ENCODE results near the gene FAM118A. TPM values are rescaled to one million over a fixed set of nuclear protein-coding genes. Genes with fewer than 3 reads are reported as not detected.

FAM118A gene
- total and polyA plus RNA-seq, 2 experiments from 2014 or later = 11.9 to 20.3 TPM

DNA sequence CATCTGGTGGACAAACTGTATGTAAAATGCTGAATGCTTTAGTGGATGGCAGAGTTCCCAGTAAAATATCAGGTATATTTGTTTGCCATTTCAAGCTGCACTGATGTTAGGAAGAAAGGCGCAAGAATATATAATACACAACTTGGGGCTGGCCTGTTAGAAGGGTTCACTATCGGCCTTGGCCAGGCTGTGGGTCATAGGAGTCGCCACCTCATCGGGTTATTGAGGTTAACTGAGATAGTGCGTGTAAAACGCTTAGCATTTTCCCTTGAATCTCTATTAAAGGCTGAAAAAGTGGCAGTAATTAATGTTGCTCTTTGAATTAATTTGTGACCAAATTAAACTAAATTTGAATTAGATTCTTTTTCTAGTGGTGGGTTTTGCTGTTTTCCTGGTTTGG, 5.1 kb downstream of the FAM118A start (continued):
- TF ChIP-seq, protein P1, sequence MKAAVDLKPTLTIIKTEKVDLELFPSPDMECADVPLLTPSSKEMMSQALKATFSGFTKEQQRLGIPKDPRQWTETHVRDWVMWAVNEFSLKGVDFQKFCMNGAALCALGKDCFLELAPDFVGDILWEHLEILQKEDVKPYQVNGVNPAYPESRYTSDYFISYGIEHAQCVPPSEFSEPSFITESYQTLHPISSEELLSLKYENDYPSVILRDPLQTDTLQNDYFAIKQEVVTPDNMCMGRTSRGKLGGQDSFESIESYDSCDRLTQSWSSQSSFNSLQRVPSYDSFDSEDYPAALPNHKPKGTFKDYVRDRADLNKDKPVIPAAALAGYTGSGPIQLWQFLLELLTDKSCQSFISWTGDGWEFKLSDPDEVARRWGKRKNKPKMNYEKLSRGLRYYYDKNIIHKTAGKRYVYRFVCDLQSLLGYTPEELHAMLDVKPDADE (IDR thresholded peaks at IDR 0.05) = no peak
- no peak for TF ChIP-seq POLR2AphosphoS5 (IDR thresholded peaks at IDR 0.05; ENCODE audit: low read depth)
- no peak for TF ChIP-seq CREB1 (CRISPR knock-in tag; IDR thresholded peaks at IDR 0.05; ENCODE audit: low read depth)
- no peak for TF ChIP-seq NANOG (IDR thresholded peaks at IDR 0.05; ENCODE audit: borderline replicate concordance)
- TF ChIP-seq, protein P2, sequence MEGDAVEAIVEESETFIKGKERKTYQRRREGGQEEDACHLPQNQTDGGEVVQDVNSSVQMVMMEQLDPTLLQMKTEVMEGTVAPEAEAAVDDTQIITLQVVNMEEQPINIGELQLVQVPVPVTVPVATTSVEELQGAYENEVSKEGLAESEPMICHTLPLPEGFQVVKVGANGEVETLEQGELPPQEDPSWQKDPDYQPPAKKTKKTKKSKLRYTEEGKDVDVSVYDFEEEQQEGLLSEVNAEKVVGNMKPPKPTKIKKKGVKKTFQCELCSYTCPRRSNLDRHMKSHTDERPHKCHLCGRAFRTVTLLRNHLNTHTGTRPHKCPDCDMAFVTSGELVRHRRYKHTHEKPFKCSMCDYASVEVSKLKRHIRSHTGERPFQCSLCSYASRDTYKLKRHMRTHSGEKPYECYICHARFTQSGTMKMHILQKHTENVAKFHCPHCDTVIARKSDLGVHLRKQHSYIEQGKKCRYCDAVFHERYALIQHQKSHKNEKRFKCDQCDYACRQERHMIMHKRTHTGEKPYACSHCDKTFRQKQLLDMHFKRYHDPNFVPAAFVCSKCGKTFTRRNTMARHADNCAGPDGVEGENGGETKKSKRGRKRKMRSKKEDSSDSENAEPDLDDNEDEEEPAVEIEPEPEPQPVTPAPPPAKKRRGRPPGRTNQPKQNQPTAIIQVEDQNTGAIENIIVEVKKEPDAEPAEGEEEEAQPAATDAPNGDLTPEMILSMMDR (conservative IDR thresholded peaks at IDR 0.05; ENCODE audit: low read depth in 2 of 2) = no peak

DNA sequence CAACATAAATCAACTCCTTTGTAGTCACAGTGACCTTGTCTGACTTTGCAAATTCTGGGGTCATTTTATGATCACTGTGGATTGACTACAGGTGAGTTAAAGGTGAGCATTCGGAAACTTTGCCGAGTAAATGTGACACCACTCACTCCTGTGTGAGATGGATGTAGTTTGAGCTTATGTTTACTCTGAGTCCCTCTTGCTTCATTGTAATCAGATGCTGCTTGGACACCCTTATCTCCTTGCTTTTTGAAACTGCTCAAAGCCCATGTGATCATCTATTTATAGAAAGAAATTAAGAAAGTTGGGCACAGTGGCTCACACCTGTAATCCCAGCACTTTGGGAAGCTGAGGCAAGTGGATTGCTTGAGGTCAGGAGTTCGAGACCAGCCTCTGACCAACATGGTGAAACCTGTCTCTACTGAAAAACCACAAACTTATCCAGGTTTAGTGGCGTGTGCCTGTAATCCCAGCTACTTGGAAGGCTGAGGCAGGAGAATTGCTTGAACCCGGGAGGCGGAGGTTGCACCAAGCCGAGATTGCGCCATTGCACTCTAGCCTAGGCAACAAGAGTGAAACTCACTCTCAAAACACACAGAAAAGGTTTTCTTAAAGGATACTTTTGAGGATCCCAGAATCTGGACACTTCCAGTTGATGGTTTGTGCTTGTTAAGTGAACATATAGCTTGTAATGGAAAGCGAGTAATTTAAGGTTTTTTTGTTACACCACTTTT, 7.2 kb downstream of the FAM118A start:
- ATAC-seq (no peak), DNase-seq (ENCODE audit: low spot score) (no peak)
- H3K36me3 ChIP-seq (ENCODE audit: insufficient read depth) = no peaks in the 10 kb centered on the region
- H2AFZ ChIP-seq = no peak overlapping the region
- Mint-ChIP-seq H3K4me3 (no peak overlapping the region), H3K27me3 (ENCODE audit: insufficient read depth, low read depth, poor library complexity) (peaks cover 5% of the 10 kb centered on the region), H3K4me1 (peaks cover 31% of the 10 kb centered on the region), H3K36me3 (ENCODE audit: low read depth) (0 out of 3 replicates have a peak, but pooled peaks cover 3% of the 10 kb centered on the region), H3K9me3 (no peaks in the 10 kb centered on the region), H3K27ac (no peak overlapping the region)
- H3K27me3 ChIP-seq (ENCODE audit: insufficient read depth) = no peaks in the 10 kb centered on the region
- peaks cover 26% of the 10 kb centered on the region for H4K20me1 ChIP-seq (replicated peaks; ENCODE audit: insufficient read depth)
- peaks cover 15% of the 10 kb centered on the region; the same call in 1 of the 2 replicates for H3K4me1 ChIP-seq (ENCODE audit: insufficient read depth)
- no peaks in the 10 kb centered on the region for H3K9me2 ChIP-seq (ENCODE audit: insufficient read depth)
- peaks cover 5% of the 10 kb centered on the region; the same call in 1 of the 2 replicates for H3F3A ChIP-seq (replicated peaks; ENCODE audit: low read depth)
- H3K27ac ChIP-seq (ENCODE audit: low read depth) = peak overlapping the region; percentile 26; the same call in 1 of the 2 replicates
- peaks cover 96% of the 10 kb centered on the region for H3K79me2 ChIP-seq (replicated peaks; ENCODE audit: insufficient read depth)
- H3K4me2 ChIP-seq = no peak overlapping the region
- H3K4me3 ChIP-seq = no peak overlapping the region
- no peak for TF ChIP-seq EZH2 (IDR thresholded peaks at IDR 0.05; ENCODE audit: low read depth, unreplicated experiment)
- TF ChIP-seq CREB1 (CRISPR knock-in tag; IDR thresholded peaks at IDR 0.05; ENCODE audit: low read depth) = no peak
- TF ChIP-seq, protein P2 (conservative IDR thresholded peaks at IDR 0.05; ENCODE audit: low read depth in 2 of 2) = no peak
- no peak for TF ChIP-seq JUNB (IDR thresholded peaks at IDR 0.05; ENCODE audit: unreplicated experiment)
- TF ChIP-seq, protein P1 (IDR thresholded peaks at IDR 0.05) = no peak
- TF ChIP-seq EZH2phosphoT487 (IDR thresholded peaks at IDR 0.05; ENCODE audit: unreplicated experiment) = no peak
- TF ChIP-seq POLR2AphosphoS5 (IDR thresholded peaks at IDR 0.05; ENCODE audit: low read depth) = no peak
- TF ChIP-seq NANOG (IDR thresholded peaks at IDR 0.05; ENCODE audit: borderline replicate concordance) = no peak
- TF ChIP-seq ZNF331 (CRISPR knock-in tag; IDR thresholded peaks at IDR 0.05; ENCODE audit: low read depth) = no peak
- TF ChIP-seq ZNF114 (CRISPR knock-in tag; IDR thresholded peaks at IDR 0.05) = no peak
- TF ChIP-seq, protein P3, sequence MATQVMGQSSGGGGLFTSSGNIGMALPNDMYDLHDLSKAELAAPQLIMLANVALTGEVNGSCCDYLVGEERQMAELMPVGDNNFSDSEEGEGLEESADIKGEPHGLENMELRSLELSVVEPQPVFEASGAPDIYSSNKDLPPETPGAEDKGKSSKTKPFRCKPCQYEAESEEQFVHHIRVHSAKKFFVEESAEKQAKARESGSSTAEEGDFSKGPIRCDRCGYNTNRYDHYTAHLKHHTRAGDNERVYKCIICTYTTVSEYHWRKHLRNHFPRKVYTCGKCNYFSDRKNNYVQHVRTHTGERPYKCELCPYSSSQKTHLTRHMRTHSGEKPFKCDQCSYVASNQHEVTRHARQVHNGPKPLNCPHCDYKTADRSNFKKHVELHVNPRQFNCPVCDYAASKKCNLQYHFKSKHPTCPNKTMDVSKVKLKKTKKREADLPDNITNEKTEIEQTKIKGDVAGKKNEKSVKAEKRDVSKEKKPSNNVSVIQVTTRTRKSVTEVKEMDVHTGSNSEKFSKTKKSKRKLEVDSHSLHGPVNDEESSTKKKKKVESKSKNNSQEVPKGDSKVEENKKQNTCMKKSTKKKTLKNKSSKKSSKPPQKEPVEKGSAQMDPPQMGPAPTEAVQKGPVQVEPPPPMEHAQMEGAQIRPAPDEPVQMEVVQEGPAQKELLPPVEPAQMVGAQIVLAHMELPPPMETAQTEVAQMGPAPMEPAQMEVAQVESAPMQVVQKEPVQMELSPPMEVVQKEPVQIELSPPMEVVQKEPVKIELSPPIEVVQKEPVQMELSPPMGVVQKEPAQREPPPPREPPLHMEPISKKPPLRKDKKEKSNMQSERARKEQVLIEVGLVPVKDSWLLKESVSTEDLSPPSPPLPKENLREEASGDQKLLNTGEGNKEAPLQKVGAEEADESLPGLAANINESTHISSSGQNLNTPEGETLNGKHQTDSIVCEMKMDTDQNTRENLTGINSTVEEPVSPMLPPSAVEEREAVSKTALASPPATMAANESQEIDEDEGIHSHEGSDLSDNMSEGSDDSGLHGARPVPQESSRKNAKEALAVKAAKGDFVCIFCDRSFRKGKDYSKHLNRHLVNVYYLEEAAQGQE (IDR thresholded peaks at IDR 0.05; ENCODE audit: unreplicated experiment) = no peak
- TF ChIP-seq STAT1 (IDR thresholded peaks at IDR 0.05; ENCODE audit: unreplicated experiment) = no peak
